WTC11 (cell line): ENCODE data around the gene TRAFD1. TPM values are rescaled to one million over a fixed set of nuclear protein-coding genes. Genes with fewer than 3 reads are reported as not detected.

Experiments used
- ARID4B ChIP-seq: sonication (generic); formaldehyde crosslinking; IDR thresholded peaks from 2 replicates; pipeline ENCODE4 v1.8.0; 2023; ENCODE audit warnings: missing genetic modification reagents, mild to moderate bottlenecking, borderline replicate concordance
- ATF3 ChIP-seq: sonication (generic); formaldehyde crosslinking; conservative IDR thresholded peaks from 2 replicates; pipeline ENCODE4 v1.8.1; 2022; ENCODE audit warnings: mild to moderate bottlenecking, missing genetic modification reagents
- CDX4 ChIP-seq: fragments of 250-450 bp; sonication (Bioruptor Pico); IDR thresholded peaks from 2 replicates; pipeline ENCODE4 v1.9.0; 2021; ENCODE audit warnings: moderate library complexity, mild to moderate bottlenecking, inconsistent platforms, borderline replicate concordance
- CREB1 ChIP-seq: sonication (generic); formaldehyde crosslinking; IDR thresholded peaks from 2 replicates; pipeline ENCODE4 v1.8.0; 2023; ENCODE audit warnings: mild to moderate bottlenecking, missing genetic modification reagents
- E2F1 ChIP-seq: sonication (generic); formaldehyde crosslinking; IDR thresholded peaks from 2 replicates; pipeline ENCODE4 v1.8.0; 2022; ENCODE audit warnings: mild to moderate bottlenecking, missing genetic modification reagents
- ELF4 ChIP-seq: sonication (generic); formaldehyde crosslinking; IDR thresholded peaks from 2 replicates; pipeline ENCODE4 v1.8.1; 2022; ENCODE audit warnings: low read depth, mild to moderate bottlenecking, moderate library complexity, missing genetic modification reagents
- FOXP4 ChIP-seq: sonication (generic); formaldehyde crosslinking; IDR thresholded peaks from 2 replicates; pipeline ENCODE4 v1.8.0; 2022; ENCODE audit warnings: mild to moderate bottlenecking, missing genetic modification reagents
- GABPB1 ChIP-seq: sonication (generic); formaldehyde crosslinking; IDR thresholded peaks from 2 replicates; pipeline ENCODE4 v1.8.1; 2023; ENCODE audit warnings: mild to moderate bottlenecking, missing genetic modification reagents
- IRF2 ChIP-seq: sonication (generic); formaldehyde crosslinking; IDR thresholded peaks from 2 replicates; pipeline ENCODE4 v1.8.0; 2022; ENCODE audit warnings: low read depth, missing genetic modification reagents, borderline replicate concordance
- JAZF1 ChIP-seq: fragments of 250-450 bp; sonication (Bioruptor Pico); IDR thresholded peaks from 2 replicates; pipeline ENCODE4 v1.9.0; 2021; ENCODE audit warnings: moderate library complexity, mild to moderate bottlenecking, inconsistent platforms
- KAT7 ChIP-seq: sonication (generic); formaldehyde crosslinking; IDR thresholded peaks from 2 replicates; pipeline ENCODE4 v1.8.1; 2023; ENCODE audit warnings: missing genetic modification reagents, mild to moderate bottlenecking, borderline replicate concordance
- NR3C1 ChIP-seq: sonication (generic); formaldehyde crosslinking; conservative IDR thresholded peaks from 2 replicates; pipeline ENCODE4 v1.8.1; 2023; ENCODE audit warnings: low read depth, mild to moderate bottlenecking, missing genetic modification reagents
- PRDM15 ChIP-seq: sonication (generic); formaldehyde crosslinking; IDR thresholded peaks from 2 replicates; pipeline ENCODE4 v1.8.0; 2022; ENCODE audit warnings: missing genetic modification reagents
- PREB ChIP-seq: sonication (generic); formaldehyde crosslinking; IDR thresholded peaks from 2 replicates; pipeline ENCODE4 v1.8.1; 2022; ENCODE audit warnings: mild to moderate bottlenecking, missing genetic modification reagents, moderate library complexity, borderline replicate concordance
- SMAD3 ChIP-seq: sonication (generic); formaldehyde crosslinking; IDR thresholded peaks from 2 replicates; pipeline ENCODE4 v1.8.0; 2022; ENCODE audit warnings: missing genetic modification reagents, mild to moderate bottlenecking, borderline replicate concordance
- SMAD4 ChIP-seq: sonication (generic); formaldehyde crosslinking; IDR thresholded peaks from 2 replicates; pipeline ENCODE4 v1.8.0; 2022; ENCODE audit warnings: mild to moderate bottlenecking, missing genetic modification reagents
- TCF7 ChIP-seq: sonication (generic); formaldehyde crosslinking; IDR thresholded peaks from 2 replicates; pipeline ENCODE4 v1.8.0; 2022; ENCODE audit warnings: mild to moderate bottlenecking, low read depth, missing genetic modification reagents, moderate library complexity
- TEAD4 ChIP-seq: sonication (generic); formaldehyde crosslinking; IDR thresholded peaks from 2 replicates; pipeline ENCODE4 v1.8.0; 2022; ENCODE audit warnings: mild to moderate bottlenecking, missing genetic modification reagents
- ZBTB43 ChIP-seq: sonication (generic); formaldehyde crosslinking; IDR thresholded peaks from 2 replicates; pipeline ENCODE4 v1.8.1; 2023; ENCODE audit warnings: mild to moderate bottlenecking, missing genetic modification reagents
- ZNF219 ChIP-seq: sonication (generic); formaldehyde crosslinking; IDR thresholded peaks from 2 replicates; pipeline ENCODE4 v1.8.0; 2023; ENCODE audit warnings: missing genetic modification reagents, mild to moderate bottlenecking, borderline replicate concordance
- ZNF317 ChIP-seq: sonication (generic); formaldehyde crosslinking; IDR thresholded peaks from 2 replicates; pipeline ENCODE4 v1.8.1; 2023; ENCODE audit warnings: low read depth, mild to moderate bottlenecking, moderate library complexity, missing genetic modification reagents, borderline replicate concordance
- ZNF416 ChIP-seq: fragments of 250-450 bp; sonication (Bioruptor Pico); IDR thresholded peaks from 2 replicates; pipeline ENCODE4 v1.9.0; 2021; ENCODE audit warnings: mild to moderate bottlenecking, inconsistent platforms
- ZNF423 ChIP-seq: fragments of 250-450 bp; sonication (Bioruptor Pico); IDR thresholded peaks from 2 replicates; pipeline ENCODE4 v2.1.2; 2022; ENCODE audit warnings: mild to moderate bottlenecking, moderate library complexity
- total RNA-seq: library from RNA; stranded (reverse); gene quantifications from 3 replicates; pipeline ENCODE4 v1.2.3, GENCODE V29; 2021

TRAFD1 gene
- total RNA-seq, 1 experiment from 2014 or later, result 25.1 TPM

- TF ChIP-seq ZBTB43 (CRISPR knock-in tag), result no peak
- peak; percentile 76; the same call in 1 of the 2 replicates for TF ChIP-seq ARID4B (CRISPR knock-in tag)
- no peak for TF ChIP-seq ZNF317 (CRISPR knock-in tag)
- TF ChIP-seq ZNF219, result no peak
- TF ChIP-seq KAT7, result no peak
- no peak for TF ChIP-seq JAZF1 (CRISPR knock-in tag)
- no peak for TF ChIP-seq ELF4 (CRISPR knock-in tag)
- TF ChIP-seq SMAD4 (CRISPR knock-in tag), result no peak
- no peak; the same call in 1 of the 2 replicates for TF ChIP-seq PREB (CRISPR knock-in tag)
- TF ChIP-seq TCF7 (CRISPR knock-in tag), result no peak
- no peak for TF ChIP-seq ZNF423 (CRISPR knock-in tag)
- no peak for TF ChIP-seq CDX4 (CRISPR knock-in tag)
- TF ChIP-seq ATF3 (CRISPR knock-in tag), result no peak
- TF ChIP-seq SMAD3 (CRISPR knock-in tag), result no peak
- no peak for TF ChIP-seq NR3C1
- TF ChIP-seq CREB1 (CRISPR knock-in tag), result no peak
- no peak for TF ChIP-seq ZNF416 (CRISPR knock-in tag)
- TF ChIP-seq IRF2 (CRISPR knock-in tag), result no peak
- peak; percentile 82 for TF ChIP-seq FOXP4 (CRISPR knock-in tag)
- TF ChIP-seq E2F1 (CRISPR knock-in tag), result no peak
- TF ChIP-seq GABPB1 (CRISPR knock-in tag), result 0 out of 2 replicates have a peak, but pooled peaks have one; percentile 24
- no peak for TF ChIP-seq PRDM15
- no peak for TF ChIP-seq TEAD4
Observed at GRCh38 chr12:112125250-112125999, at the start of gene TRAFD1 (continued).
